ENCODE measurements around the gene HOXA9. TPM values are rescaled to one million over a fixed set of nuclear protein-coding genes. Genes with fewer than 3 reads are reported as not detected.

HOXA9 gene
- total and polyA plus RNA-seq, 2 experiments from 2014 or later, result not detected

GRCh38 chr7:27211764-27212204 lies 46.4 kb upstream of the HOXA9 start:
- peaks cover 100% of the 10 kb centered on the region for H3K27me3 ChIP-seq
- H3K4me3 ChIP-seq, result no peak overlapping the region
- H3K9me3 ChIP-seq (ENCODE audit: low read depth), result no peaks in the 10 kb centered on the region
- H3K36me3 ChIP-seq, result no peaks in the 10 kb centered on the region
- TF ChIP-seq CTCF (IDR thresholded peaks at IDR 0.05; ENCODE audit: low read depth, low read length), result no peak
- peaks cover 4% of the 10 kb centered on the region for H3K4me1 ChIP-seq (ENCODE audit: low read depth)
- no peak overlapping the region for H3K27ac ChIP-seq
- no peak for DNase-seq (ENCODE audit: low read depth in 1 of 2, low spot score in 1 of 2)

DNA sequence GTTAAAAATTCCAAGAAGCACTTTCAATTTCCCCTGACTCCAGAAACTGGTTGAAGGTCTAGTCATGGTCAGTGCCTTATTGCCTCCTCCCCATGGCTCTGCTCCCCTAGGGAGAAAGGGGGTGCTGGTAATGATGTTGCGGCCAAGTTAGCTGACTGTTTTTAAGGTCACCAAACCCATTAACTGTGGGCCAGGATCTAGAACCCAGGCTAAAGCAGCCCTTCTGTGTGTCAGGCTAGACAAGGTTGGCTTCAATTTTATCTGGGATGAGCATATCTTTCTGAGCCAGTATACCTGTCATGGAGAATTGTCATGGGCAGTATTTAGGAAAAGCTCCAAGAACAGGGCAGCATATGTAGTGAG lies 45.7 kb upstream of the HOXA9 start:
- Histone ChIP-seq H3K4me1 (ENCODE audit: low read depth) (peaks cover 4% of the 10 kb centered on the region), H3K4me3 (no peak overlapping the region), H3K9me3 (ENCODE audit: low read depth) (no peaks in the 10 kb centered on the region), H3K36me3 (no peaks in the 10 kb centered on the region), H3K27ac (no peak overlapping the region), H3K27me3 (peaks cover 100% of the 10 kb centered on the region)
- no peak for TF ChIP-seq CTCF (IDR thresholded peaks at IDR 0.05; ENCODE audit: low read depth, low read length)
- no peak for DNase-seq (ENCODE audit: low read depth in 1 of 2, low spot score in 1 of 2)

- Histone ChIP-seq H3K4me1 (ENCODE audit: low read depth) (peaks cover 4% of the 10 kb centered on the region), H3K9me3 (ENCODE audit: low read depth) (no peaks in the 10 kb centered on the region), H3K27me3 (peaks cover 100% of the 10 kb centered on the region), H3K27ac (no peak overlapping the region), H3K4me3 (no peak overlapping the region), H3K36me3 (no peaks in the 10 kb centered on the region)
- peak; percentile 47 to 52 for DNase-seq (ENCODE audit: low read depth in 1 of 2, low spot score in 1 of 2)
- TF ChIP-seq CTCF (IDR thresholded peaks at IDR 0.05; ENCODE audit: low read depth, low read length), result peak; percentile 85
Measured at GRCh38 chr7:27210441-27211083, 45.2 kb upstream of the HOXA9 start.

GRCh38 chr7:27209933-27210440 lies 44.6 kb upstream of the HOXA9 start:
- peaks cover 100% of the 10 kb centered on the region for H3K27me3 ChIP-seq
- H3K4me1 ChIP-seq (ENCODE audit: low read depth), result peaks cover 4% of the 10 kb centered on the region
- DNase-seq (ENCODE audit: low read depth in 1 of 2, low spot score in 1 of 2), result no peak
- no peaks in the 10 kb centered on the region for H3K36me3 ChIP-seq
- H3K27ac ChIP-seq, result no peak overlapping the region
- H3K4me3 ChIP-seq, result no peak overlapping the region
- no peaks in the 10 kb centered on the region for H3K9me3 ChIP-seq (ENCODE audit: low read depth)
- TF ChIP-seq CTCF (IDR thresholded peaks at IDR 0.05; ENCODE audit: low read depth, low read length), result no peak

- DNase-seq (ENCODE audit: low read depth in 1 of 2, low spot score in 1 of 2), result no peak
- peaks cover 4% of the 10 kb centered on the region for H3K4me1 ChIP-seq (ENCODE audit: low read depth)
- H3K9me3 ChIP-seq (ENCODE audit: low read depth), result no peaks in the 10 kb centered on the region
- no peak for TF ChIP-seq CTCF (IDR thresholded peaks at IDR 0.05; ENCODE audit: low read depth, low read length)
- H3K27me3 ChIP-seq, result peaks cover 100% of the 10 kb centered on the region
- H3K27ac ChIP-seq, result no peak overlapping the region
- no peak overlapping the region for H3K4me3 ChIP-seq
- H3K36me3 ChIP-seq, result no peaks in the 10 kb centered on the region
Measured at GRCh38 chr7:27208998-27209397, 43.7 kb upstream of the HOXA9 start.
